Skeletal muscle satellite cell (primary cell): ENCODE results near the gene MTX3.

Source experiments
- H3K27me3 ChIP-seq: 2 replicates; pipeline ENCODE4 v1.7.0; 2013; ENCODE audit warnings: low read length; ENCODE audit not compliant: control insufficient read depth, insufficient read depth
- H3K36me3 ChIP-seq: 2 replicates; pipeline ENCODE4 v1.7.0; 2013; ENCODE audit warnings: mild to moderate bottlenecking, control low read depth, low read length; ENCODE audit not compliant: insufficient read depth
- H3K4me1 ChIP-seq: 2 replicates; pipeline ENCODE4 v1.7.0; 2013; ENCODE audit warnings: low read length; ENCODE audit not compliant: control insufficient read depth, insufficient read depth
- H3K4me2 ChIP-seq: 2 replicates; pipeline ENCODE4 v1.7.0; 2013; ENCODE audit warnings: mild to moderate bottlenecking, low read length
- H3K4me3 ChIP-seq: 2 replicates; pipeline ENCODE4 v1.7.0; 2013; ENCODE audit warnings: low read length
- H3K9ac ChIP-seq: 2 replicates; pipeline ENCODE4 v1.7.0; 2013; ENCODE audit warnings: mild to moderate bottlenecking, low read depth, low read length, moderate library complexity
- H3K9me3 ChIP-seq: replicated peaks from 2 replicates; pipeline ENCODE4 v1.7.0; 2013; ENCODE audit warnings: mild to moderate bottlenecking, control low read depth, low read length

MTX3 gene

GRCh38 chr5:80010754-80011392, 19.8 kb upstream of the MTX3 start:
- H3K36me3 ChIP-seq, result no peaks in the 10 kb centered on the region
- H3K27me3 ChIP-seq, result no peaks in the 10 kb centered on the region
- H3K9ac ChIP-seq, result no peak overlapping the region
- H3K9me3 ChIP-seq, result no peaks in the 10 kb centered on the region
- no peak overlapping the region for H3K4me3 ChIP-seq
- H3K4me2 ChIP-seq, result no peak overlapping the region
- H3K4me1 ChIP-seq, result no peaks in the 10 kb centered on the region

- no peaks in the 10 kb centered on the region for H3K9me3 ChIP-seq
- no peak overlapping the region for H3K4me2 ChIP-seq
Measured at GRCh38 chr5:80008995-80009765, 18.1 kb upstream of the MTX3 start.

GRCh38 chr5:80002677-80003076, 11.6 kb upstream of the MTX3 start:
- Histone ChIP-seq H3K4me2 (no peak overlapping the region), H3K9ac (no peak overlapping the region), H3K4me3 (no peak overlapping the region), H3K9me3 (no peaks in the 10 kb centered on the region), H3K4me1 (no peaks in the 10 kb centered on the region), H3K36me3 (no peaks in the 10 kb centered on the region), H3K27me3 (no peaks in the 10 kb centered on the region)

More at GRCh38 chr5:80008995-80009765, 18.1 kb upstream of the MTX3 start:
- H3K4me1 ChIP-seq, result no peaks in the 10 kb centered on the region
- H3K27me3 ChIP-seq, result no peaks in the 10 kb centered on the region
- H3K4me3 ChIP-seq, result no peak overlapping the region
- no peaks in the 10 kb centered on the region for H3K36me3 ChIP-seq
- no peak overlapping the region for H3K9ac ChIP-seq

GRCh38 chr5:79999722-80000121, 8.7 kb upstream of the MTX3 start:
- Histone ChIP-seq H3K4me3 (no peak overlapping the region), H3K9me3 (no peaks in the 10 kb centered on the region), H3K4me1 (no peaks in the 10 kb centered on the region), H3K9ac (no peak overlapping the region), H3K4me2 (no peak overlapping the region), H3K27me3 (no peaks in the 10 kb centered on the region), H3K36me3 (no peaks in the 10 kb centered on the region)

GRCh38 chr5:79992891-79993657, 2.0 kb upstream of the MTX3 start:
- Histone ChIP-seq H3K4me3 (no peak overlapping the region), H3K4me2 (no peak overlapping the region), H3K9me3 (no peaks in the 10 kb centered on the region), H3K4me1 (peaks cover 16% of the 10 kb centered on the region), H3K36me3 (peaks cover 3% of the 10 kb centered on the region), H3K27me3 (no peaks in the 10 kb centered on the region), H3K9ac (no peak overlapping the region)

- Histone ChIP-seq H3K4me2 (peak overlapping the region; percentile 96), H3K4me3 (peak overlapping the region; percentile 95), H3K4me1 (peaks cover 16% of the 10 kb centered on the region), H3K27me3 (no peaks in the 10 kb centered on the region), H3K36me3 (peaks cover 24% of the 10 kb centered on the region), H3K9ac (peak overlapping the region; percentile 89), H3K9me3 (no peaks in the 10 kb centered on the region)
Measured at GRCh38 chr5:79990205-79990597, 861 bp downstream of the MTX3 start.

- Histone ChIP-seq H3K27me3 (no peaks in the 10 kb centered on the region), H3K9ac (no peak overlapping the region), H3K4me2 (no peak overlapping the region), H3K4me3 (no peak overlapping the region), H3K9me3 (no peaks in the 10 kb centered on the region), H3K4me1 (peaks cover 9% of the 10 kb centered on the region), H3K36me3 (peaks cover 44% of the 10 kb centered on the region)
Measured at GRCh38 chr5:79986260-79986659, 4.8 kb downstream of the MTX3 start.

- peaks cover 7% of the 10 kb centered on the region for H3K4me1 ChIP-seq
- H3K4me2 ChIP-seq, result no peak overlapping the region
- no peaks in the 10 kb centered on the region for H3K27me3 ChIP-seq
- H3K36me3 ChIP-seq, result peaks cover 47% of the 10 kb centered on the region
- no peak overlapping the region for H3K9ac ChIP-seq
- H3K9me3 ChIP-seq, result no peaks in the 10 kb centered on the region
- H3K4me3 ChIP-seq, result no peak overlapping the region
Measured at GRCh38 chr5:79985288-79985687, 5.8 kb downstream of the MTX3 start.

GRCh38 chr5:79984363-79984762, 6.7 kb downstream of the MTX3 start:
- Histone ChIP-seq H3K9me3 (no peaks in the 10 kb centered on the region), H3K4me2 (no peak overlapping the region), H3K4me3 (no peak overlapping the region), H3K4me1 (no peaks in the 10 kb centered on the region), H3K36me3 (peaks cover 50% of the 10 kb centered on the region), H3K27me3 (no peaks in the 10 kb centered on the region), H3K9ac (no peak overlapping the region)

GRCh38 chr5:79983618-79984017, 7.4 kb downstream of the MTX3 start:
- H3K4me2 ChIP-seq, result no peak overlapping the region
- no peaks in the 10 kb centered on the region for H3K4me1 ChIP-seq
- peaks cover 50% of the 10 kb centered on the region for H3K36me3 ChIP-seq
- no peaks in the 10 kb centered on the region for H3K27me3 ChIP-seq
- no peak overlapping the region for H3K4me3 ChIP-seq
- no peaks in the 10 kb centered on the region for H3K9me3 ChIP-seq
- H3K9ac ChIP-seq, result no peak overlapping the region

GRCh38 chr5:79982136-79982535, 8.9 kb downstream of the MTX3 start:
- H3K36me3 ChIP-seq, result peaks cover 55% of the 10 kb centered on the region
- no peak overlapping the region for H3K9ac ChIP-seq
- no peaks in the 10 kb centered on the region for H3K9me3 ChIP-seq
- H3K4me1 ChIP-seq, result no peaks in the 10 kb centered on the region
- no peaks in the 10 kb centered on the region for H3K27me3 ChIP-seq
- H3K4me2 ChIP-seq, result no peak overlapping the region
- no peak overlapping the region for H3K4me3 ChIP-seq
